ENCODE results near the gene SPIN1.

SPIN1 gene

DNA sequence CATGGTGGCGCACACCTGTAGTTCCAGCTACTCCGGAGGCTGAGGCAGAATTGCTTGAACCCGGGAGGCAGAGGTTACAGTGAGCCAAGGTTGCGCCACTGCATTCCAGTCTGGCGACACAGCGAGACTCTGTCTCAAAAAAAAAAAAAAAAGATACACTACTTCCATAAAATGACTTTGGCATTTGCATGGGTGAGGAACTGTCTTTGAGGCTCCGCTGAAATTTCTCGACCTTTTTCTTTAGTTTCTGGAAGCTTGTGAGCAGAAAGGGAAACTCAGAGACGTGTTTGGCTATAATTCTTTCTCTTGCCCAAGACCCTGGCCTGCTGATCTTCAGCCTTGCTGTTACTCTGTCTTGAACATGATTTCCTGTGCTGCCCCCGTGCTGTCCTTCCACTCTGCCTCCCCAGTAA lies 37.3 kb downstream of the SPIN1 start:
- DNase-seq, result no peak
- in situ Hi-C loops (cut with MboI; ENCODE audit: low pct_unique_long_range_greater_than_20kb, low sequenced_read_pairs), result no loop called here

- DNase-seq, result no peak
- in situ Hi-C loops (cut with MboI; ENCODE audit: low pct_unique_long_range_greater_than_20kb, low sequenced_read_pairs), result no loop called here
These were observed 38.4 kb downstream of the SPIN1 start for GRCh38 chr9:88426651-88427050.

DNA sequence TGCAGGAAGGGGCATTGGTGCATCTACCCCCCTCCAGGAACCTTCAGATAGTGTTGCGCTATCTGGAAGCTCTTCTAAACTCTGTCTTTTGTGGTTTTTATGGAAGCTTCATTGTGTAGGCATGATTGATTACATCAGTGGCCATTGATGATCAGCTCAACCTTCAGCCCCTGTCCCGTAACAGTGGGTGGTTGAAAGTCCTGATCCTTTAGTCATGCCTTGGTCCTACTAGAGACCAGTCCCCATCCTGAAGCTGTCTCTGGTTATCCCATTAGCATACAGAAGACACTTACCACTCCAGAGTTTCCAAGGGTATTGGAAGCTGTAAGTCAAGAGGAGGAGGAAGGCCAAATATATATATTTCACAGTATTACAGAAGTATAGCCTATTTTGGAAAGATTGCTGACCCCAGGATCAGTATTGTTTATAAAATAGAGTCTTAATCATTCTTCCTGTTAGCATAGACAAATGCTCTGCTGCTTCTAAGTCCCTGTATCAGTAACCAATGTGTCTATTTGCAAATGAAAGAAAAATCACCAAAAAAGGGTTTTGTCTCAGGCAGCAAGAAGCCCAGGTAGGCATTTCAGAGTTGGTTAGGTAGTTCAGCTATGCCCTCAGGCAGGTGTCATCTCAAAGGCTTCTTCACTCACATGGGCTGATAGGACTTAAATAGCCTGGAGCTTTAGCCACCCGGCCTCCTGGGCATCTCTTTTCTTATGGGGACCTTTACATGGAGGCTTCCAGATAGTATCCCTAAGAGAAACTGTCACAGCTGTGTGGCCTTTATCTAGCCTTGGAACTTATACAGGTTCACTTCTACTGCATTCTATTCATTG lies 41.6 kb downstream of the SPIN1 start:
- in situ Hi-C loops (cut with MboI; ENCODE audit: low pct_unique_long_range_greater_than_20kb, low sequenced_read_pairs), result no loop called here
- no peak for DNase-seq

DNA sequence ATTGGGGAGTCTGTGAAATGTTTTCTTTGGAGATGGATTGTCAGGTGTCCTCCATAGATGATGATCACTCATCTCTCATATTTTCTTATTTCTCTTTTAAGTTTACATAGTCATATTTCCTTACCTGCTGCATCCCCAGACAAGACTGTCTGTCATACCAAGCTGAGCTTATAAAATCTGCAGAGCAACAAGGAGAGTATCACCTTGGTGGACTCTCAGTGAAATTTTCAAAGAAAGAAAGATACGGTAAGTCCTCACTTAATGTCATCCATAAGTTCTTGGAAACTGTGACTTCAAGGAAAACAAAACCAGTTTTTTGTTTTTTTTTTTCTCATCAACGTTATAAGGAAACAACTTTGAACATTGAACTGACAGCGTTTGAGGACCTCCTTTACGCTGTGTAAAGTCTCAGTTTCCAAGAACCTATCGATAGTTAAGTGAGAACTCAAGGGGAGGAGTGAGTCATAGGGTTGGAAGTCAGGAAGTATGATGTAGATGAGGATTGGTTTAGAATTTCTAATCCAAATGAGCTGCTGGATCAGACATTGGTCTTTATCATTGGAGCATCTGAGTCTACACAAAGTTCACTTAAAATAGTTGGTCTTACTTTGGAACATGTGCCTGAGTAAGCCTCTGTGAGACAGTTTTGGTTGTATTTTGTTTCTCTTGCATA lies 45.5 kb downstream of the SPIN1 start:
- in situ Hi-C loops (cut with MboI; ENCODE audit: low pct_unique_long_range_greater_than_20kb, low sequenced_read_pairs), result no loop called here
- DNase-seq, result no peak

- in situ Hi-C loops (cut with MboI; ENCODE audit: low pct_unique_long_range_greater_than_20kb, low sequenced_read_pairs), result no loop called here
- DNase-seq, result no peak
These were observed 47.1 kb downstream of the SPIN1 start for GRCh38 chr9:88435336-88435735.

GRCh38 chr9:88436379-88436778 lies 48.1 kb downstream of the SPIN1 start:
- in situ Hi-C loops (cut with MboI; ENCODE audit: low pct_unique_long_range_greater_than_20kb, low sequenced_read_pairs), result no loop called here
- DNase-seq, result no peak

GRCh38 chr9:88437210-88438146 lies 49.2 kb downstream of the SPIN1 start:
- no peak for DNase-seq
- in situ Hi-C loops (cut with MboI; ENCODE audit: low pct_unique_long_range_greater_than_20kb, low sequenced_read_pairs), result no loop called here

DNA sequence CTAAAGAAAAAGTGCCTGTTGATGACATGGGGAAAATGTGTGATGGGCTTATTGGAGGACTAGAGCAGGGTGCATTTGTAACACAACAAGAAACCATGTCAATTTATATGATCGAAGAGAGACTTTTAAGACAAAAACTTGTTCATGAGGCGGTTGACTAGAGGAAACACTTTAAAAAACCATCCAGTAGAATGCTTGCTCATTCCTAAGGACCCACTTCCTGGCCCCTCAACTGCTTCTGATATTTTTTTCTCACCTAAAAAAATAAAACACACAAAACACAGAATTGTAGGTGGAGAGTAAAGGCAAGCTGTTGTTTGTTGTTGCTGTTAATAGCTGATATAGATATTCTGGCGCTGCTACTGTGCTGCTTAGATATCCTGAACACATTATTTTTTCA lies 50.6 kb downstream of the SPIN1 start:
- no peak for DNase-seq
- in situ Hi-C loops (cut with MboI; ENCODE audit: low pct_unique_long_range_greater_than_20kb, low sequenced_read_pairs), result no loop called here

- DNase-seq, result no peak
- in situ Hi-C loops (cut with MboI; ENCODE audit: low pct_unique_long_range_greater_than_20kb, low sequenced_read_pairs), result no loop called here
These were observed 53.2 kb downstream of the SPIN1 start for GRCh38 chr9:88441301-88442007.

- in situ Hi-C loops (cut with MboI; ENCODE audit: low pct_unique_long_range_greater_than_20kb, low sequenced_read_pairs), result no loop called here
- no peak for DNase-seq
These were observed 55.4 kb downstream of the SPIN1 start for GRCh38 chr9:88443480-88444113.

- no peak for DNase-seq
- in situ Hi-C loops (cut with MboI; ENCODE audit: low pct_unique_long_range_greater_than_20kb, low sequenced_read_pairs), result no loop called here
These were observed 58.5 kb downstream of the SPIN1 start for GRCh38 chr9:88446728-88447127.

- in situ Hi-C loops (cut with MboI; ENCODE audit: low pct_unique_long_range_greater_than_20kb, low sequenced_read_pairs), result no loop called here
- DNase-seq, result no peak
These were observed 59.2 kb downstream of the SPIN1 start for GRCh38 chr9:88447431-88447830.

DNA sequence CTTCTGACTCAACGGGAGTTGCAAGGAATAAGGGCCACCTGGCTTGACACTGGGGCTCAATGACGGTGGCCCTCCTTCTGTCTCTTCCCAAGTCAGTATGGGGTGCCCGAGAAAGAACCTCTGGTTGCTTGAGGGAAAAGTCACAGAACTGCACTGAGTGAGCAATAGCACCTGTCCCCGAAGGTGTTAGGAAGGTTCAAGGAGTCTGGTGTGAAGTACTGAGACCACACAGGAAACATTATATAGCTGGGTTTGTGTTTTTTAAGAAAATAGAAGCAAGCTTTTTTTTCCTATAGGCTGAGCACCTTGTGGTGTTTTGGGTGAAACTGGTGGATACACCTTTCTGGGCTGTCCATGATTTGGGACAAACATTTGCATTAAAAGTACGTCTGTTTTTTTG lies 62.9 kb downstream of the SPIN1 start:
- DNase-seq, result no peak
- in situ Hi-C loops (cut with MboI; ENCODE audit: low pct_unique_long_range_greater_than_20kb, low sequenced_read_pairs), result no loop called here

GRCh38 chr9:88458716-88459465 lies 70.6 kb downstream of the SPIN1 start:
- no peak for DNase-seq
- in situ Hi-C loops (cut with MboI; ENCODE audit: low pct_unique_long_range_greater_than_20kb, low sequenced_read_pairs), result no loop called here

DNA sequence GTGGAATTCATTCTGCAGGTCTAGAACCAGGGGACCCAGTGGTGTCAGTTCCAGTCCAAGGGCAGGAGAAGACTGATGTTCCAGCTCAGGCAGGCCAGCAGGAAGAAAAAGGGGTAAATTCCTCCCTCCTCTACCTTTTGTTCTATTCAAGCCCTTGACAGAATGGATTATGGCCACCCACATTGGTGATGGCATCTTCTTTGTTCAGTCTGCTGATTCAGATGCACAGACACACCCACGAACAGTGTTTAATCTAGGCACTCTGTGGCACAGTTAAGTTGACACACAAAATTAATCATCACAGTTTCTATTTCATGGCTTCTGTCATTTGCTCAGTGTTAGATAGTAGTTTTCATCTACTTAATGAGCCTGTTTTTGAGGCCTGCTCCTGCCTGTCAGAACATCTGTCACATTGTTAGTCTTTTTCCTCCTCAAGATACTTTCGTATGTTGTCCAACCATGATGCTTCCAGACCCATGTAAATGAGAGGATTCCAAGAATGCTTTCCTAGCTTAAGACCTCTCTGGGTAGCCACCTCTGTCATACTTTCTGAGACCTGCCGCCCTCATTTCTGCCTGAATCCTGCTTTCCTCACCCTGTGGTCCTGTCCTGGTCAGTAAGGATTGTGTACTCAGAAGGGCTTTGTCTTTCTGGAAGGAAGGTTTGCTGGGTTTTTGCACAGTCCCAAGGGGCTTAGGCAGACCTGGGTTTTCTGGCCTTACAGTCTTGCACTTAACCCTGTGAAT lies 72.5 kb downstream of the SPIN1 start:
- in situ Hi-C loops (cut with MboI; ENCODE audit: low pct_unique_long_range_greater_than_20kb, low sequenced_read_pairs), result no loop called here
- no peak for DNase-seq

GRCh38 chr9:88462191-88462590 lies 73.9 kb downstream of the SPIN1 start:
- DNase-seq, result no peak
- in situ Hi-C loops (cut with MboI; ENCODE audit: low pct_unique_long_range_greater_than_20kb, low sequenced_read_pairs), result no loop called here

GRCh38 chr9:88464851-88465250 lies 76.6 kb downstream of the SPIN1 start:
- in situ Hi-C loops (cut with MboI; ENCODE audit: low pct_unique_long_range_greater_than_20kb, low sequenced_read_pairs), result no loop called here
- DNase-seq, result no peak
